Activated CD4-positive, alpha-beta T cell treated with anti-CD3 and anti-CD28 coated beads, Interleukin-2, Interleukin-6, amounts not matched to agents 100 ng/mL and 50 ng/mL, durations not matched to agents 16 hours and 8 hours (primary cell): ENCODE results near the gene SSR3.

Experiments
- DNase-seq: peaks from one replicate; pipeline ENCODE4 v3.0.0-alpha.2; 2020

Gene SSR3

DNA sequence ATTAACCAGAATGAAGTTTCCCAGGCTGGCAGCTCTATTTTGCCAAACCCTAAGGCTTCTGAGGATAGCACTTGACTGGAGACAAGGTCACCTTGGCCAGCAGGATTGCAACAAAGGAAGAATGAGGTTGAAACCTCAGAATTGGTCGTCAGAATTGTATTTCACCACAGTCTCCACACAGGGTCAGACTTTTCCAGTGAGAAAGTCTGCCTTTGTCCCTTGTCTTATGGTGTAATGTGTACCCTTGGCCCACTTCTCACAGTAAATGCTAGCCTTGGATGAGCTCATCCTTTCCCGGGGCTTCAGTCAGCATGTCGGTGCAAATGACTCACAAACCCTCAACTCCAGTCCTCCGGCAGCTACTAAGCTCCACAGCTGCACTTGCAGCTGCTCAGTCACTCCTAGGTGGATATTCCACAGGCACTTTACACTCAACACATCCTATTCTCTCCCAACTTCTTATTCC, 19.7 kb downstream of the SSR3 start:
- peak; percentile 55 for DNase-seq

DNA sequence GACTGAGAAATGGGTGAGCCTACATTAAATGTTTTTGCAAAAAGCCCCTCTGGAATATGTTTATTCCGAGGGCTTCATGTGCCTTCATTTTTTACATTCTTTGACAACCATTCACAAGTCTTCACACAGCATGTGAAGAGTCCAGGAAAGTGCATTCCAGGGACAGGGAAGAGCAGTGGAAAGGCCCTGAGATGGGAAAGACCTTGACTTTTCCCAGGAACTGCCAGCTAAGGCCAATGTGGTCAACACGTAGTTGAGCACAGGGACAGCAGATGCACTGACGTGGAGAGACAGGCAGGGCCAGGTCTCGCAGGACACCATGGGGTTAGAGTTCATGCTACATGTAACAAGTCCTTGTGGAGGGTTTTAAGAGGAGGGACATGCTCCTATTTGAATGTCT, 21.7 kb downstream of the SSR3 start:
- no peak for DNase-seq

DNA sequence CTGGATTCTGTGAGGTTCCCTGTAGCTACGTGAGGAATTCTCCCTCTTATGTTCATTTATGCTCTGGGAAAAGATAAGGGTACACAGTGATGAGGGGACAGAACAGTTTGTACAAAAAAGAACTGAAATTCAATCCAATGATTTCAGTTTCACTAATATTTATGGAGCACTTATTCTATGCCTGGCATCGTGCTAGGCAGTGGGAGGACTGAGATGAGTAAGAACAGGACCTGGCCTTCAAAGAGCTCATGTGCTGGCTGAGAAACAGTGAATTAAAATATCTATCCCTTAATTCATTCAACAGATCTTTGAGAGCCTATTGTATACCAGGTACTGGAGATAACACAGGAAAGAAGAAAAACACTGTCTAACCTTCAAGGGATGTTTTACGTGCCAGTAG, 22.2 kb downstream of the SSR3 start:
- no peak for DNase-seq

DNA sequence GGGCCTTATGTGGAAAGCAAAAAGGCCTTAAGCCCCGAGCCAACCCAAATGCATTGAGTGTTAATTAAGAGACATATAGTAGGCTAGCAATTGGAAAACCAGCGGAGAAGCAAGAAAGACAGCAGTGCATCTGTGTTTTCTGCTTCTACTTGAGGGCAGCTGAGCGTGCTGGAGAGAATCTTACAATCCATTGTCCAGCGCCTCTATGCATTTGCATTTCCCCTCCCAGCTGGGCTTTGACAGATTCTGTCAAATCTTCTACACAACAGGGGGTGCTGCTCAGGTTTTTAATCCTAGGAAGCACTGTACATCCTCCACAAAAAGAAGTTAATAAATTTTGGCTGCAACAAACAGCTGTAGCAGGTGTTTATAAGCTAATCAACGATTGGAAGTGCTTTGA, 23.9 kb downstream of the SSR3 start:
- no peak for DNase-seq

DNA sequence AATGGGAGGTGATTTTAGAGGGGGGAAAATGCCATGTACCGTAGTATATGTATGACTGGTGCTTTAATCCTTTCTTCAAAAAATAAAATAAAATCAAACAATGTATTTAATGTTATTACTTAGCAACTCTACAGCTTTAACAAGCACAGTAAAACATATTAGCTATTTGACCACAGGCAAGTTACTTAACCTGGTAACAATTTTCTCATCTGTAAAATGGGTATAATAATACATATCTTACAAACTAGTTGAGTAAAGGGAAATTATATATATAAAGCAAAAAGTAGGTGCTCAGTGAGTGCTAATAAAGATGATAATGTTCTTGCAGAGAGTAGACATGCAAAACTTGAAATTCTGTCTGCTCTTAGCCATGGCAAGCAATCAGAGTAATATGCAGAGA, 27.9 kb downstream of the SSR3 start:
- no peak for DNase-seq

DNA sequence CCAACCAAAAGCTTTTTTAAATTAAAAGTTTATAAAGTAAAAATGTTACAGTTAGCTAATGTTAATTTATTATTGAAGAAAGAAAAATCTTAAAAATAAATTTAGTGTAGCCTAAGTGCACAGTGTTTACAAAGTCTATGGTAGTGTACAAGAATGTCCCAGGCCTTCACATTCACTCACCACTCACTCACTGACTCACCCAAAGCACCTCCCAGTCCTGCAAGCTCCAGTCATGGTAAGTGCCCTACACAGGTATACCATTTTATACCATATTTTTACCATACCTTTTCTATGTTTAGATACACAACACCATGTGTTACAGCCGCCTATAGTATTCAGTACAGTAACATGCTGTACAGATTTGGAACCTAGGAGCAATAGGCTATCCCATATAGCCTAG, 29.1 kb downstream of the SSR3 start:
- no peak for DNase-seq

DNA sequence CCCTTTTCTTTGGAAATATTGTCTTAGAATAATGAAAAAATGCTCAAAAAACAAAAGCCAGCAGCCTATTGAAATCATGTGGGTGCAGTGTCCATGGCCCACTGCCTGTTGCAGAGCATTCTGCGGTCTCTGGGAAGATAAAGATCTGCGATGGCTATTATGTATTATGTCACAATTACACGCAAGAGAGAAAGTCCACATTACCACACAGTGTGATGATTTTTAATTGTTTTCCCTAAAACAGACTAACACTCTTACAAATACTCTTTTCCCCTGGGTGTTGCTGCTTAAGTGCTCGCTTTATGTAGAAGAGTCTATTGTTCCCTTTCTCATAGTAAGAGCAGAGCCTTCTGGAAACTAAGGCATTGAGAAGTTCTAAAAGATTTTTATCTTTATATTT, 32.2 kb downstream of the SSR3 start:
- no peak for DNase-seq

DNA sequence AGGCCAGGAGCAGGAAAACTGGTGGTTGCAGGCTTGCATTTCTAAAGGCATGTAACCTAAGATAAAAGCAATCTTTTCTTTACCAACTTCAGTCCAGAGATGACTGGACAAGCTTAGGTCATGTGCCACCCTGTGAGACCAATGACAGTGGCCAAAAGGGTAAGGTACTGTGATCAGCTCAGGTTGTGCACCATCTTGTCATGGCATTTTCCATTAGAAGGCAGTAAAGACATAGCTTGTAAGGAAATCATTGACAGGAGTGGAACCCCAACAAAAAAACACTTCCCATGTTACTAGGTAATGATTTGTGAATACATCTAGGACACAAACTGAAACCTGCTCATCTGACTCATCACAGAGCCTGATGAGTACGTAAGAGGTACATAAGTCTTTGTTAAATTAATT, 35.2 kb downstream of the SSR3 start:
- peak; percentile 71 for DNase-seq

DNA sequence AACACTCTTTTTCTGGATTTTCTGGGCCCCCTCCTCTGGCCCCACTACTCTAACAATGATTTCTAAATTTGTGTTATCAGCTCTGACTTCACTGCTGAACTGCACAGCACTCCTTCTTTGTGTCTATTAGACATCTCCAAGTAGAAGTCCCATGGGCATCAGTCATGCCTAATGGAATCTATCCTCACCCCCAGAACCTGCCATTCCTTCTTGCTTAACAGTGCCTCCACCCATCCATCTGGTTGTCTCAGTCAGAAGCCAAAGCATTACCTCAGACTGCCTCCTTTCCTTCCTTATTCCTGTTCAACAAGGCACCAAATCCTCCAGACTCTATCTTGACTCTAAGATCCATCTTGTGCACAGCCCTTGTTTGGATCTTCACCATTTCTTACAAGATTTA, 36.2 kb downstream of the SSR3 start:
- DNase-seq = no peak

DNA sequence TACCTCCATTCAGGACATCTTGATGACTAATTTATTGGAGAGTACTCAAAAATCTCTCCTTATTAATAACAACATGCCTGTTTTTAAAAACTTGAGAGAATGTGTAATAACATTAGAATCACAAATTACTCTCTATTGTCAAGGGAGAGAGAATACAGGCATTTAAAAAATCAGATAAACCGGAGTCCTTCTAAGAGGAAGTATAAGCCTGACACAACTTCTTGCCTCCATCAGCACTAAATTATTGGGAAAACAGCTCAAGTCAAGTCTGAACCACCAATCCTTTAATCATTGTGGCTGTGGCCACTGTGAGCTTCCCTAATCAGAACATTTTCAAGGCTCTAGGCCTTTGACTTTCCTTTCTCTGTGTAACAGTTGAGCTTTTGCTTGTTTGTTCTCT, 38.0 kb downstream of the SSR3 start:
- DNase-seq = no peak

DNA sequence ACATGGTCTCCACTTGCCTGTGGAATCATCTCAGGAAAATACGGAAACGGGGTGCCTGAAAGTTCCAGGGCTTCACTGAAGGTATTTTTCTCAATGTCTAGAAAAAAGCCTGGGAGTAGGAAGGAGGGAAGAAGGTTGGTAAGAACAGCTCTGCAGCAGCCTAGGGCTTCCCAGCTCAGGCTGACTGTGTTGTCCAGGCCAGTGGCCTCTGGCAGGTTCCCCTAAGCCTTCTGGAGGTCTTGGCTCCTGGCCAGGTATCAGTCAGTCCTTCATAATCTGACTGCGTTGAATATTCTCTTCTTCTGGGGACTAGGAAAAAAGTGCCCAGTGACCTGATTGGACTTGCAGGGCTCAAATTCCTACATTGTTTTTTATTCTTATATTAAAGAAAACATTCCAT, 38.6 kb downstream of the SSR3 start:
- DNase-seq = no peak

DNA sequence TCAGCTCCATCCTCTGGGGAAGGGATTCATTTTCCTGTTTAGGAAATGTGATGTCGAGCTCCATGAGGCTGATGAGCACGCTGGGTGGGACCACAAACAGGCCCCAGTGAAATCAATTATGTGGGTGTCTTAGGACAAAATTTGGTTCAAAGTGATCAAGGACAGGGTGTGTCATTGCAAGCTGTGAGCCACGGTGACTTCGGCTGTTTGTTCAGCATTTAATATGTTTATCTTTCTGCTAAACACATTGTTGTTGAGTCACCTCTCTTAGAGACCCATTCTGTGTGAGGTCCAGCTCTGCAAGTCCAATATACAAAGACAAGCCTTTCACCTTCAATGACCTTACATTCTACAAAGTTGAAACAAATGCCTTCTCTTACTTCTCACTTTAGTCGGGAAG, 41.3 kb downstream of the SSR3 start:
- DNase-seq = no peak

DNA sequence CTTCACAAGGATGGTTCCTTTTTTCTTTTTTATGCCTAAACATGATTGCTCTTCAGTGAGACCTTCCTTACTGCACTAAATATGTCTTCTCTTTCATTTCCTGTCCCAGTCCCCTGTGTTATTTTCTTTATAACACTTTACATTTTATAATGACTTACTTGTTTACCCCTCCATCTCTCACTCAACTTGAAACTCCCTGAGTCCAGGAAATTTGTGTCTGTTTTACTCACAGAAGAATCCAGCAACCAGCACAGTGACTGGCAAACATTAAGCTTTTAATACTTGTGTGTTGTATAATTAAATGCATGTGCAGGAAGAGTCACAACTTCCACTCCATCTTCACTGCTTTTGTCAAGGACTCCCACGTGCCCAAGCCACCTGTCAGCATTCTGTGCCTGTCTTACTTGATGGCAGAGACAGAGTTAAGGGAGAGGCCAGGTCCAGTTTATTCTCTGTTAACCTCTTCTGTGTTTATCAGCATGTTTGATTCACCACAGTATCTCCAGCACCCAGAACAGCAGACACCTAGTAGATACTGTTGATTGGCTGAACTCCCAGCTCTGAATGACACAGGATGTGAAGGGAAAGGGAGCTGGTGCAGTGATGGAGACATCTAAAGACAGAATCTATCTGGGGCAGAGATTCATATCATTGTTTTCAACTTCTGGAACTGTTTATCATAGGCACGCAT, 42.8 kb downstream of the SSR3 start:
- DNase-seq = peak; percentile 45

DNA sequence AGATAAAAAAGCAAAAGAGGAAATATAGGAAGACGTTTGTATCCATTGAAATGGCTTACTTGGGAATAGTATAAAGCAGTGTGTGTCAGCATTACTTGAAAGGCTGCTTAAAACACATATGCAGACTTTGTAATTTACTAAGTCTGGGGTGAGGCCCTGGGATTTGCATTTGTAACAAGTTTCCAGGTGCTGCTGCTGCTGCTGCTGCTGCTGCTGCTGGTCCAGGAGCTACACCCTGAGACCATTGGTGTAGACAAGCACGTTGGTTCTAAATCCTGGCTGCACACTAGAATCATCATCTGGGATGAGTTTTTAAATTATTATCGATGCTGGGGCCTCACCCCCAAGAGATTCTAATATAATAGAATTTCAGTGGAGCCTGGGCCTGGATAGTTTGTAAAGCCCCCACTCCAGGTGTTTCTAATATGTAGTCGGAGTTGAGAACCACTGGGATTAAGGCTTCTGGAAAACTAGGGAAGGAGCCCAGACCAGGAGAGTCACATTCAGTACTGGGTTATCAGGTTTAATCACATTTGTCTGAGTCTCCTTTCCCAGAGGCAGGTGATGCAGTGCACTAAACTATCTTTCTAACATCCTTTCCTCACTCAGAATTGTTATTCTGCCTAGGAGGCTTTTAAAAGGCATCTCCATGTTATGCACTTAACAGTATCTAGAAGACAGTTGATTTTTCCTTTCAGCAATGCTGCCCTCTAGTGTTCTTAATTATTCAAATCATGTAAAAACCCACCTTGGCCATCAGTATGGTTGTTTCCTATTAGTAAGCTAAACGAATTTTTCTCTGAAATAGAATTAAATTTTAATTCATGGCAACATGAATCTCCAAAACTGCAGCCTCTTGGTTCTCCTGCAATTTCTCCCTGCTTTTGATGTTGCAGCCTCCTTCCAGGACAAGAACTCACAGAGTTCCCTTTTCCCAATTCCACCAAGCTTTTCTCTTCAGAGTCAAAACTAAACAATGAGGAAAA, 45.4 kb downstream of the SSR3 start:
- peak; percentile 70 for DNase-seq

DNA sequence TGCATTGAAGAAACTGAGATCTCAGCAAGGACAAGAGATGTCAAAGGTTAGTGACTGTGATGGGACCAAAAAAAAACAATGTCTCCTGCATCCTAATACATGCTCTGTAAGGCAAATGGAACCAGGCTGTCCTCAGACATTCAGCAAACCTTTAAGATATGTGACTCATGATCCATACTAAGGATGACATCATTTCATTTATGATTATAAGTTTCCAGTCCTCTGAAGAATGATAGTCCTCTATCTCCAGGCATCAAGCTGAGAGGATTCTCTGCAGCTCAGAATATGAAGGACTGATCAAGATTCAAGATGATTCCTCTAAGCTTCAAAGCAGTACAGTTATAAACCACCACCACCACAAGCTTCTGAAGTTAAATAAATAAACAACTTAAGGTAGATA, 47.6 kb downstream of the SSR3 start:
- DNase-seq = no peak

DNA sequence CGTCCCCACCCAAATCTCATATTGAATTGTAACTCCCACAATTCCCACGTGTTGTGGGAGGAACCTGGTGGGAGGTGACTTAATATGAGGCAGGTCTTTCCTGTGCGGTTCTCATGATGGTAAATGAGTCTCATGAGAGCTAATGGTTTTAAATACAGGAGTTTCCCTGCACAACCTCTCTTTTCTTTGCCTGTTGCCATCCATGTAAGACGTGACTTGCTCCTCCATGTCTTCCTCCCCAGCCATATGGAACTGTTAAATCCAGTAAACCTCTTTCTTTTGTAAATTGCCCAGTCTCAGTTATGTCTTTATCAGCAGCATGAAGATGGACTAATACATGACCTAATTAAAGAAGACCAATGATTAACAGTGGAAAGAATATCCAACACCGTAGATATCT, 56.6 kb downstream of the SSR3 start:
- no peak for DNase-seq

DNA sequence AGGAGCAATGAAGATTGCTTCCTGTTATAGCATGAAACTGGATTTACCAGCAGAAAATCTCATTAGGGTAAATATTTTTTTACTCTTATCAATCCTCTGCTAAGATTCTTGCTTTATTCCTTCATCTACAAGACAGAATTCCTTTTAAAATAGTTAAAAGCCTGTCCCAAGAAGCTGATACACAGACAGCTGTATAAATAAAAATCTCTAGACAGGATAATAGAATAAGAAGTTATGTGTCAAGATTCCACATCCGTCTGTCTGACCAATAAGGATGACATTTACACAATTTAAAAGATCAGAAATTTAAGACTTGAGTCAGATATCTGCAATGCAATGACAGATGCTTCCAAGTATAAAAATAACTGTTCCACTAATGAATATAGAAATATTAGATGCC, 57.6 kb downstream of the SSR3 start:
- DNase-seq = no peak

DNA sequence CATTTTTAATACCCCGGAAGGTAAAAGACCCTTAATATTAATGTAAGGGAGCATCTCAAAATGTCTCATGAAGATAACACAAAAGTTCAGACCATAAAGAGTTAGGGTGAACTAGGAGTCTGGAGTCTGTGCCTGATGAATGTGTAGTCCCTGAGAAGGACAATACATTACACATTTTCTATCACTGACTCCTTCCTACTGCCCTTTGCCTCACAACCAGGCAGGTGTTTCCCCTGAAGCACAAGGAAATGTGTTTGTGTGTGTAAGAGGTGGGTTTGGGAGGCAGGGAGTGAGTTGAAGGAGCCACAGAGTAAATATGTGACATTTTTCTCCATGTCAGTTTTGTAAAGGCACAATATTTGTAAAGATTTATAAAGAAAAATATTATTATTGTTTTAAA, 59.1 kb downstream of the SSR3 start:
- DNase-seq = no peak

DNA sequence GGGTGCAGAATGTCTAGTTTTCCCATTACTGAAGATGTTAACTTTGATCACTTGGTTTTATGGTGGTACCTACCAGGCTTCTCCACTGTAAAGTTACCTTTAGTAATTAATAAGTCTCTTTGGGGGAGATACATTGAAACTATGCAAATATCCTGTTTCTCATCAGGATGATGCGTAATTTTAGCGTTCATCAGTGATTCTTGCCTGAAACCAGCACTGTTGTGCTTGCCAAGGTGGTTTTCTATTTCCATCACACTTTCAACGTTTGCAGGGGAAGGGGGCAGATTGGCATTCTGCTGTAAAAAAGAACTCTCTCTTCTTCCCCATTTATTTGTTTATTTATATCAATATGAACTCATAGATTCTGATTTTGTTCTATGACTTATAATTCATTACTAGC, 61.0 kb downstream of the SSR3 start:
- no peak for DNase-seq

DNA sequence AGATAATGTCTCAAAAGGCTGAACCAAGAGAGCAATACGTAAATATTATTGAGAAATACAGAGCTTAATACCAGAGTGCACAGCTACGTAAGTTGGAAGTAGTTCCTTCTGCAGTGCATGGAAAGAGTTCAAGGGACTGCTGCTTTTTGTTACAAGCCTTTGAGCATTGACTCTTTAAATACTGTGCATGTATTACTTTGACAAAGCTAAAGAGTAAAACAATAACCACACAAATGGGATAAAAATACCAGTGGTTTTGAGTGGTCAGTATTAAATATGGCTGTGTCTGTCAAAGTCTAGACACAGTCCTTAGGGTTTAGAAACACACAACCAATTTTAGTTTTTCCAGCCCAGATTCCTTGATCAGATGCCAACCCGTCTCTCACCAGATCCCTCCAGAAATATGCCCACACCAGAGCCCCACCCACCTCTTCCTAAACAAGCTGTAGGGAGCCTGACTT, 62.1 kb downstream of the SSR3 start:
- DNase-seq = no peak

DNA sequence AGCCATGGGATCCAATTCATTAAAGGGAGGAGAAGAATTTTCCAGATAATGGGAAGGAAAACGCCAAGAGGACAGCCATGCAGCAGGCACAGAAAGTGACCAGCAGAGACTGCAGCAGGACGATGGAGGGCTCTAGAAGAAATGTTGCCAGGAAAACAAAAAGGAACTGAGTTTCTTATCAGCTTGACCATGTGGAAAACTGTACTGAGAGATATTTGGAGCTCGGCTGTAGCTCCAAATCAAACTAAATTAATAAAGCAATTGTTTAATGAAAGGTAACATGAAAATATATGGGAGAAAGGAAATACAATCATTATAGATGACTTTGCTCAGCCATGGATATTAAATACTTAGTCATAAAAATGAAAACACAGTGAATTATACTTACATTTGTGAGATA, 63.7 kb downstream of the SSR3 start:
- no peak for DNase-seq
